K562 (cell line): ENCODE measurements around the gene DNMT1.

ENCODE experiments used
- NFIC ChIP-seq: fragments of 450-650 bp; IDR thresholded peaks from 2 replicates; pipeline ENCODE4 v1.6.1; 2017; ENCODE audit warnings: mild to moderate bottlenecking, inconsistent platforms
- SREBF2 ChIP-seq: sonication (generic); formaldehyde crosslinking; IDR thresholded peaks from 2 replicates; pipeline ENCODE4 v1.4.0; 2020; ENCODE audit warnings: mild to moderate bottlenecking, missing genetic modification reagents
- TARDBP ChIP-seq: fragments of 450-650 bp; IDR thresholded peaks from 2 replicates; pipeline ENCODE4 v1.6.1; 2016
- TF ChIP-seq, protein P1 (sequence below): fragments of 250-450 bp; sonication (Bioruptor Pico); IDR thresholded peaks from 2 replicates; pipeline ENCODE4 v1.5.1; 2021; ENCODE audit warnings: mild to moderate bottlenecking

- no peak for TF ChIP-seq TARDBP
- no peak for TF ChIP-seq SREBF2 (CRISPR knock-in tag)
- TF ChIP-seq, protein P1, sequence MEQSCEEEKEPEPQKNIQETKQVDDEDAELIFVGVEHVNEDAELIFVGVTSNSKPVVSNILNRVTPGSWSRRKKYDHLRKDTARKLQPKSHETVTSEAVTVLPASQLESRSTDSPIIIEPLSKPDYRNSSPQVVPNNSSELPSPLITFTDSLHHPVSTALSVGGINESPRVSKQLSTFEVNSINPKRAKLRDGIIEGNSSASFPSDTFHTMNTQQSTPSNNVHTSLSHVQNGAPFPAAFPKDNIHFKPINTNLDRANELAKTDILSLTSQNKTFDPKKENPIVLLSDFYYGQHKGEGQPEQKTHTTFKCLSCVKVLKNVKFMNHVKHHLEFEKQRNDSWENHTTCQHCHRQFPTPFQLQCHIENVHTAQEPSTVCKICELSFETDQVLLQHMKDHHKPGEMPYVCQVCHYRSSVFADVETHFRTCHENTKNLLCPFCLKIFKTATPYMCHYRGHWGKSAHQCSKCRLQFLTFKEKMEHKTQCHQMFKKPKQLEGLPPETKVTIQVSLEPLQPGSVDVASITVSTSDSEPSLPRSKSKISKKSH (CRISPR knock-in tag), result no peak
- no peak for TF ChIP-seq NFIC
Measured at GRCh38 chr19:10106100-10106936, 88.4 kb downstream of the DNMT1 start, which contains the start of gene PPAN.
